Activated CD4-positive, CD25-positive, alpha-beta regulatory T cell treated with anti-CD3 and anti-CD28 coated beads, Interleukin-2, amount 50 U/mL, for 24 hours (primary cell): ENCODE data around the gene OS9.
A peak's percentile ranks its signal among the peaks of the same experiment; 100 is the strongest.

Source experiments
- ATAC-seq, 2 donors: fragments of 150-1000 bp; cut with Tn5 transposase; one replicate each; pipeline ENCODE4 v1.10.0; 2021; ENCODE audit warnings: mild to moderate bottlenecking in 1 of 2, moderate library complexity in 1 of 2

Gene OS9

GRCh38 chr12:57754411-57755193 lies 60.7 kb downstream of the OS9 start, which contains the start of gene MARCHF9:
Gene MARCHF9, plus strand, starts transcription at chr12:57755103. Its CDS starts 426 bp downstream, at chr12:57755529.
- peak; percentile 40 to 42 for ATAC-seq

- no peak for ATAC-seq
Observed at GRCh38 chr12:57755194-57755453, 61.2 kb downstream of the OS9 start.

GRCh38 chr12:57755454-57756372 lies 61.8 kb downstream of the OS9 start:
- no peak for ATAC-seq

- peak; percentile 27 to 33 for ATAC-seq
Observed at GRCh38 chr12:57756406-57757341, 62.7 kb downstream of the OS9 start.

GRCh38 chr12:57757771-57758170 lies 63.8 kb downstream of the OS9 start:
- ATAC-seq = no peak

DNA sequence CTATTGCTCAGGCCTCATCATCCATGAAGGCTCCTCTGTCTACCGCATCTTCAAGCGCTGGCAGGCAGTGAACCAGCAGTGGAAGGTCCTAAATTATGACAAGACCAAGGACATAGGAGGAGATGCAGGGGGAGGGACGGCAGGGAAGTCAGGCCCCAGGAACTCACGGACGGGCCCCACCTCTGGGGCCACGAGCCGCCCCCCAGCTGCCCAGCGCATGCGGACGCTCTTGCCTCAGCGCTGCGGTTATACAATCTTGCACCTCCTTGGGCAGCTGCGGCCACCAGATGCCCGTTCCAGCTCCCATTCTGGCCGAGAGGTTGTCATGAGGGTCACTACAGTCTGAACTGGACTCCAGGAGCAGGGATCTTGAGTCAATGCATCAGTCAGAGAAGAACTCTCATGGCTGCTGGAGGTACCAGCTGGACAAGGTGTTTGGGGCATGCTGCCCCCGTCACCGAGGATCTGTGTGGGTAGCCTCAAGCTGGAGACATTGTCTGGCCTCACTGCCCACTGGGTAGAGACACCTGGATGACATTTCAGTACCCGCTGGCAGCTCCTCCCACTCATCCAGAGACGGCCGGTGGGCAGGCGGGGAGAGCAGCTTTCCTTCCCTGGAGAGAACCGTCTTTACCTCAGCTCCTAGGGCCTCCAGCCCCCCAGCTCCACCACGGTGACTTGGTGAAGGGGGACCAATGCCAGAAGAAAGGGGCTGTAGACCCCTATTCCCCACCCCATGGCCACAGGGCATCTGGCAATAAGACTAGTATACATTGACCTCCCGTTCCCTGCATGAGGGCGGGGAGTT lies 64.8 kb downstream of the OS9 start:
- no peak for ATAC-seq

DNA sequence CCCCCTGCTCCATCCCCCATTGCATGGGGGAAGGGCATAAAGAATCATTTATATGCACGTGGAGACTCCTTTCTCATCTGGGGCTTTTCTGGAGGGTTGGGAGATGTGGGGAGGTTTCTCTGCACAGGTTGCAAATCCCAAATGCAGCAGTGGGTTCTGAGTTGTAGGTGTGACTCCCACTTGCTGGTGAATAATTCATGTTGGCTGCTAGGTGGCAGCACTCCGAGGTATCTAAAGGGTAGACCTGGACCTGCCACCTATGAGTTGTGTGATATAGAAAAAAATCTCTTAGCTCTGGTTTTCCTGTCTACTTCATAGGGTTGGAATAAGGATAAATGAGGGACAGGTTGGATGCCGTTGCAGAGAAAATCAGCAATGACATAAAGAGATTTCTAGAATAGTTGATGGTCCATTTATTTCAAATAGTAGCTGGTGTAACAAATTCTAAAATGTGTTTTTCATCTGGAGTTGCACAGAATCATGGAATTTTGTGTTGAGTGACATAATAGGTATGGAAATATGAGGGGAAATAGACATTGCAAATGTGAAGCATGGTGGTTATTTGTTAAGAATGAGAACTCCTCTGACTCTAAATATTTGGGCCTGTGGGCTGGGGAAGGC lies 65.5 kb downstream of the OS9 start:
- peak; percentile 36 to 41 for ATAC-seq

GRCh38 chr12:57760347-57760982 lies 66.5 kb downstream of the OS9 start:
- no peak for ATAC-seq

- ATAC-seq = no peak
Observed at GRCh38 chr12:57761391-57761998, 67.6 kb downstream of the OS9 start.

GRCh38 chr12:57762463-57762862 lies 68.5 kb downstream of the OS9 start:
- ATAC-seq = no peak

DNA sequence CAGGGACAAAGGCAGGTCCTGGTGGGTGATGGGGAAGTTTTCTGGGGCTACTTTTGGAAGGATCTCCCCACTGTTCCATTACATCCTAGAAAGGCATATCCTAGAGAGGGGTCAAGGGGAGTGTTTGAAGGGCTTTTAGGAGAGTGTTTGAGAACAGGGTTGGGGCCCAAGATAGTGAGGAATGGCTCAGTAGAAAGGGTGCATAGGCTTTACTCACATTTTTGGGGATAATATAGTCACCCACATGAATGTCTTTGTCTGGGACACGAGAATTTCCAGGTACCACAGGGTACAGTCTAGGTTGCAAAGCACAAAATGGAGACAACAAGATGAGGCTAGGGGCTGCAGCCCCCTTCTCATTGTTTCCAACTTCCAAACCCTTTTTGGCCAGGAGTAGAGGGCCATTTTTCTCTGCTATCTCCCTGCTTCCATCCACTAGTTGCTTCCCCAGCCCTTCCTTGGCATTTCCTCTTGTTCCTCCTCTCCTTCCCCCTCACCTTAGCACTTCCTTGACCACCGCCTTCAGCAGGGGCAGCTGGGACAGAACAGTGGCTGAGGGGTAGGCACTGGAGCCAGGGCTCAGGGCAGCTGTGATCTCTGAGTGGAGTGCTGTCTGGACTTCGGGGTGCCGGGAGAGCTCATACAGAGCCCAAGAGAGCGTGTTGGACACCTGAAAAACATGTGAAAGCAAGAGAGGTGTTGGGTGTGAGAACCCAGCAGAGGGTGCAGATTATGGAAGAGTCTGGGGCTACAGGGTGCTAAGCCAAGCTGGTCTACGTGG lies 70.1 kb downstream of the OS9 start:
- ATAC-seq = no peak

DNA sequence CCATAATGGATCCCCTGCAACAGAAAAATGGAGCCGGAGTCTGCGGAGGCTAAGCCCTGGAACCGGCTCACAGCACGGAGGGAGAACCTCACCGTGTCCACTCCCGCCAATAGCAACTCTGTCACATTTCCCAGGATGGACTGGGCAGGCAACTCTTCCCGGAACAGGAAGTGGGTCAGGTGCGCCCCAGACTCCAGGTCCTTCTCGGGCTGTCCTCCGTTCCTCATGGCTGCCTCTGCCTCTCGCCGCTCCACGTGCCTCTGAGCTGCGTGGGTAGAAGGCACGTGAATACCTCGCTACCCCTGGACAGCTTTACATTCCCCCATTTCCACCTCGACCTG lies 70.7 kb downstream of the OS9 start:
- ATAC-seq = peak; percentile 19 to 30

- peak; percentile 75 to 77 for ATAC-seq
Observed at GRCh38 chr12:57765003-57765697, 71.2 kb downstream of the OS9 start.

- peak; percentile 15 to 17 for ATAC-seq
Observed at GRCh38 chr12:57765698-57766463, 71.9 kb downstream of the OS9 start.

- ATAC-seq = no peak
Observed at GRCh38 chr12:57766464-57767304, 72.8 kb downstream of the OS9 start, which contains the start of gene CYP27B1. Gene CYP27B1, minus strand, starts transcription at chr12:57767078. Its CDS starts 37 bp downstream, at chr12:57767041.

DNA sequence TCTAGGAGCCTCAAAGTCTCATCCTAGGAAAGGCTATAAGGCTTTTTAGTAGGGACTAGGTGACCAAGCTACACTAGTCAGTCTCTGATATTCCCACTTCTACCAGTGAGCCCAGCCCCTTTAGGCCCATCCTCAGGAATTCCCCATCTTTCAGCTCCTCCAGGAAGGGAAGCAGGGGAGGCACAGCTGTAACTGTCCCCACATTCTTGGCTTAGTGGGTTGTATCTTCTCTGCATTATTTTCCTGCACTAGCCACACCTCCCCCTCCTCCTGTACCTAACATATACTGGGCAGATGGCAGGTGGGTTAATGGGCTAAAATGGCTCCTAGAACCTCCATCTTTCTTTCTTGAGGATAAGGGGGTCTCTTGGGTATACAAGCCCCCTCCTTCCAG lies 73.4 kb downstream of the OS9 start:
- no peak for ATAC-seq

DNA sequence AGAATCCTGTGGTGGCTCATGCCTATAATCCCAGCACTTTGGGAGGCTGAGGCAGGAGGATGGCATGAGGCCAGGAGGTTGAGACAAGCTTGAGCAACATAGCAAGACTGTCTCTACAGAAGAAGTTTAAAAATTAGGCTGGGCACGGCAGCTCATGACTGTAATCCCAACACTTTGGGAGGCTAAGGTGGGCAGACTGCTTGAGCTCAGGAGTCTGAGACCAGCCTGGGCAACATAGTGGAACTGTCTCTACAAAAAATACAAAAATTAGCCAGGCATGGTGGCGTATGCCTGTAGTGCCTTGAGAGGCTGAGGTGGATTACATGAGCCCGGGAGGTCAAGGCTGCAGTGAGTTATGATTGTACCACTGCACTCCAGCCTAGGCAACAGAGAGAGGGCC lies 73.9 kb downstream of the OS9 start:
- ATAC-seq = no peak
